Liver (tissue), 9 donors: ENCODE data around the gene NAGLU. TPM values are rescaled to one million over a fixed set of nuclear protein-coding genes. Genes with fewer than 3 reads are reported as not detected.

Experiments used
- DNase-seq: peaks from one replicate; pipeline ENCODE4 v3.0.0-alpha.2; 2017; ENCODE audit warnings: low spot score
- H3K27ac ChIP-seq, 2 donors: one replicate each; pipeline ENCODE4 v1.7.0; 2013; ENCODE audit warnings: inconsistent platforms in 2 of 2, low read length in 2 of 2, control low read depth in 1 of 2, low read depth in 1 of 2, mild to moderate bottlenecking in 1 of 2
- H3K27me3 ChIP-seq, 4 donors: one replicate each; pipeline versions ENCODE4 v1.6.1 to v1.7.0; 2013; ENCODE audit warnings: low read length in 3 of 4, inconsistent platforms in 1 of 4, mild to moderate bottlenecking in 1 of 4, moderate library complexity in 1 of 4; ENCODE audit not compliant: control insufficient read depth in 4 of 4, insufficient read depth in 4 of 4
- H3K36me3 ChIP-seq, 4 donors: one replicate each; pipeline versions ENCODE4 v1.6.1 to v1.7.0; 2013; ENCODE audit warnings: low read length in 3 of 4, mild to moderate bottlenecking in 3 of 4, low read depth in 1 of 4, moderate library complexity in 1 of 4; ENCODE audit not compliant: control insufficient read depth in 4 of 4, insufficient read depth in 3 of 4
- H3K4me1 ChIP-seq, 4 donors: one replicate each; pipeline versions ENCODE4 v1.6.1 to v1.7.0; 2013; ENCODE audit warnings: low read length in 3 of 4, mild to moderate bottlenecking in 3 of 4, moderate library complexity in 1 of 4; ENCODE audit not compliant: control insufficient read depth in 4 of 4, insufficient read depth in 4 of 4
- H3K4me3 ChIP-seq, 3 donors: one replicate each; pipeline versions ENCODE4 v1.6.1 to v1.7.0; 2013; ENCODE audit warnings: low read length in 3 of 3, control low read depth in 1 of 3, low read depth in 1 of 3, mild to moderate bottlenecking in 1 of 3
- H3K9ac ChIP-seq, 2 donors: one replicate each; pipeline ENCODE4 v1.7.0; 2013; ENCODE audit warnings: low read length in 2 of 2, mild to moderate bottlenecking in 2 of 2, moderate library complexity in 2 of 2, control low read depth in 1 of 2, low read depth in 1 of 2
- H3K9me3 ChIP-seq, 4 donors: one replicate each; pipeline versions ENCODE4 v1.6.1 to v1.7.0; 2013; ENCODE audit warnings: low read length in 3 of 4; ENCODE audit not compliant: control insufficient read depth in 4 of 4
- ATF3 ChIP-seq: IDR thresholded peaks from 2 replicates; pipeline ENCODE4 v1.6.1; 2016; ENCODE audit warnings: antibody characterized with exemption
- FOXA2 ChIP-seq: IDR thresholded peaks from 2 replicates; pipeline ENCODE4 v1.6.1; 2016; ENCODE audit warnings: antibody characterized with exemption
- GABPA ChIP-seq, 2 donors: IDR thresholded peaks in 1 of 2; conservative IDR thresholded peaks in 1 of 2; 2 replicates each; pipeline ENCODE4 v1.6.1; 2016; ENCODE audit warnings: antibody characterized with exemption in 2 of 2, mild to moderate bottlenecking in 1 of 2, moderate library complexity in 1 of 2
- HNF4A ChIP-seq, 2 donors: conservative IDR thresholded peaks; 2 replicates each; pipeline ENCODE4 v1.6.1; 2016; ENCODE audit warnings: antibody characterized with exemption in 2 of 2, mild to moderate bottlenecking in 2 of 2
- HNF4G ChIP-seq: IDR thresholded peaks from 2 replicates; pipeline ENCODE4 v1.6.1; 2016; ENCODE audit warnings: antibody characterized with exemption
- NR2F2 ChIP-seq: IDR thresholded peaks from 2 replicates; pipeline ENCODE4 v1.6.1; 2016; ENCODE audit warnings: antibody characterized with exemption
- RAD21 ChIP-seq, 2 donors: IDR thresholded peaks; 2 replicates each; pipeline ENCODE4 v1.6.1; 2016; ENCODE audit warnings: antibody characterized with exemption in 2 of 2, mild to moderate bottlenecking in 2 of 2
- REST ChIP-seq: IDR thresholded peaks from 2 replicates; pipeline ENCODE4 v1.6.1; 2016; ENCODE audit warnings: antibody characterized with exemption, mild to moderate bottlenecking
- RXRA ChIP-seq, 2 donors: IDR thresholded peaks; 2 replicates each; pipeline ENCODE4 v1.6.1; 2017 to 2018; ENCODE audit warnings: antibody characterized with exemption in 2 of 2, mild to moderate bottlenecking in 1 of 2
- SP1 ChIP-seq: IDR thresholded peaks from 2 replicates; pipeline ENCODE4 v1.6.1; 2018; ENCODE audit warnings: antibody characterized with exemption, mild to moderate bottlenecking
- TAF1 ChIP-seq: conservative IDR thresholded peaks from 2 replicates; pipeline ENCODE4 v1.6.1; 2016; ENCODE audit warnings: antibody characterized with exemption, mild to moderate bottlenecking
- YY1 ChIP-seq: IDR thresholded peaks from 2 replicates; pipeline ENCODE4 v1.6.1; 2016; ENCODE audit warnings: antibody characterized with exemption, mild to moderate bottlenecking
- WGBS: extraction: QIAGEN DNeasy Blood & Tissue Kit; methylation state at CpG from one replicate; pipeline ENCODE4 v1.1.7; 2013; 5-methylcytosine and 5-hydroxymethylcytosine counted together
- polyA plus RNA-seq, 2 donors: library from polyadenylated mRNA; stranded (reverse) in 1 of 2; unstranded in 1 of 2; fragments of 200-250 nt in 1 of 2; fragments of >200 nt in 1 of 2; fragmentation: Nextera tagmentation in 1 of 2; extraction: Ambion mirVana in 1 of 2; gene quantifications; one replicate each; pipeline versions ENCODE4 v1.2.1 to v1.2.3, GENCODE V29; 2013 to 2015
- total RNA-seq, 2 donors: library from RNA; depleted of rRNA; stranded (reverse); fragments of >200 nt; gene quantifications; one replicate each; pipeline ENCODE4 v1.2.3, GENCODE V29; 2014
- TF ChIP-seq, protein P1 (sequence below): IDR thresholded peaks from 2 replicates; pipeline ENCODE4 v1.6.1; 2016; ENCODE audit warnings: antibody characterized with exemption
- TF ChIP-seq, protein P2 (sequence below): fragments of 150-350 bp; IDR thresholded peaks from 2 replicates; pipeline ENCODE4 v1.5.1; 2017; ENCODE audit warnings: improper control_type of control experiment, low read depth, low read length; ENCODE audit not compliant: missing input control
- TF ChIP-seq, protein P3 (sequence below): IDR thresholded peaks from 2 replicates; pipeline ENCODE4 v1.6.1; 2016; ENCODE audit warnings: antibody characterized with exemption
- donor health status: healthy.
- donor health status: healthy.
- donor health status: healthy.
- donor health status: healthy.
- donor health status: healthy.

The NAGLU gene
- total and polyA plus RNA-seq, 4 donors, result 15.5 to 41.2 (median 28.9) TPM

DNA sequence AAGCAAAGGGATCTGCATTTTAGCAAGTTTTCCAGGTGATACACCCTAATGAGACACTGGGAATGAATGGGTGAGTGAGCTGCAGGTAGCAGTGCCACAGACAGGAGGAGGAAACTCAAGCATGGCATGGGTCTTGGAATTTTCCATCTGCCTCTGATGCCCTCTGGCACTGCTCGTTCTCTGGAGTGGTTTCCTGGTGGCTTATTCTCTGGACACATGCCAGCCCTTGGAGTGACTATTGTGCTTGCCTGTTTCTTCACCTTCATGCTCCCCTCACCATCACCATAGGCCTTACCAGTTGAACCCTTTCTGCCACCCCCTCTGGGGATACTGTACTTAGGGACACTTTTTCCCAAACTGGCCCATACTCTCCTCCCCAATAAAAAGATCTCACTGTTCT, 27.5 kb downstream of the NAGLU start:
- no peak for DNase-seq
- TF ChIP-seq HNF4A (conservative IDR thresholded peaks at IDR 0.05) (no peak), REST (no peak), YY1 (no peak), NR2F2 (no peak), RXRA (IDR thresholded peaks at IDR 0.05) (no peak), SP1 (no peak), HNF4G (no peak), FOXA2 (no peak), TAF1 (no peak), ATF3 (no peak), GABPA (IDR thresholded peaks at IDR 0.05 in 1 of 2, conservative IDR thresholded peaks at IDR 0.05 in 1 of 2) (no peak), RAD21 (IDR thresholded peaks at IDR 0.05) (no peak)
- TF ChIP-seq, protein P1, sequence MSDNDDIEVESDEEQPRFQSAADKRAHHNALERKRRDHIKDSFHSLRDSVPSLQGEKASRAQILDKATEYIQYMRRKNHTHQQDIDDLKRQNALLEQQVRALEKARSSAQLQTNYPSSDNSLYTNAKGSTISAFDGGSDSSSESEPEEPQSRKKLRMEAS, result no peak
- TF ChIP-seq, protein P2, sequence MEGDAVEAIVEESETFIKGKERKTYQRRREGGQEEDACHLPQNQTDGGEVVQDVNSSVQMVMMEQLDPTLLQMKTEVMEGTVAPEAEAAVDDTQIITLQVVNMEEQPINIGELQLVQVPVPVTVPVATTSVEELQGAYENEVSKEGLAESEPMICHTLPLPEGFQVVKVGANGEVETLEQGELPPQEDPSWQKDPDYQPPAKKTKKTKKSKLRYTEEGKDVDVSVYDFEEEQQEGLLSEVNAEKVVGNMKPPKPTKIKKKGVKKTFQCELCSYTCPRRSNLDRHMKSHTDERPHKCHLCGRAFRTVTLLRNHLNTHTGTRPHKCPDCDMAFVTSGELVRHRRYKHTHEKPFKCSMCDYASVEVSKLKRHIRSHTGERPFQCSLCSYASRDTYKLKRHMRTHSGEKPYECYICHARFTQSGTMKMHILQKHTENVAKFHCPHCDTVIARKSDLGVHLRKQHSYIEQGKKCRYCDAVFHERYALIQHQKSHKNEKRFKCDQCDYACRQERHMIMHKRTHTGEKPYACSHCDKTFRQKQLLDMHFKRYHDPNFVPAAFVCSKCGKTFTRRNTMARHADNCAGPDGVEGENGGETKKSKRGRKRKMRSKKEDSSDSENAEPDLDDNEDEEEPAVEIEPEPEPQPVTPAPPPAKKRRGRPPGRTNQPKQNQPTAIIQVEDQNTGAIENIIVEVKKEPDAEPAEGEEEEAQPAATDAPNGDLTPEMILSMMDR, result no peak
- H3K9me3 ChIP-seq, result no peaks in the 10 kb centered on the region
- peak overlapping the region; percentile 49 to 85 for H3K27ac ChIP-seq
- H3K36me3 ChIP-seq, result peaks cover 0 to 9% (median 6%) of the 10 kb centered on the region in 4 donors
- 13% methylated on average over 1 of the region's 1 CpG for WGBS
- H3K4me1 ChIP-seq, result peaks cover 15 to 63% (median 51%) of the 10 kb centered on the region in 4 donors
- H3K27me3 ChIP-seq, result no peaks in the 10 kb centered on the region
- no peak overlapping the region for H3K9ac ChIP-seq
- peak overlapping the region; percentile 7 to 85 (median 80) for H3K4me3 ChIP-seq

- Histone ChIP-seq H3K4me1 (peaks cover 15 to 67% (median 54%) of the 10 kb centered on the region in 4 donors), H3K27ac (peak overlapping the region in 1 of 2 donors; percentile 49), H3K27me3 (no peaks in the 10 kb centered on the region), H3K36me3 (peaks cover 0 to 13% (median 8%) of the 10 kb centered on the region in 4 donors), H3K9ac (no peak overlapping the region), H3K9me3 (no peaks in the 10 kb centered on the region), H3K4me3 (no peak overlapping the region)
- TF ChIP-seq RXRA (IDR thresholded peaks at IDR 0.05) (no peak), TAF1 (no peak), HNF4A (conservative IDR thresholded peaks at IDR 0.05) (no peak), NR2F2 (no peak), SP1 (no peak), GABPA (IDR thresholded peaks at IDR 0.05 in 1 of 2, conservative IDR thresholded peaks at IDR 0.05 in 1 of 2) (no peak), YY1 (no peak), REST (no peak)
- TF ChIP-seq, protein P3, sequence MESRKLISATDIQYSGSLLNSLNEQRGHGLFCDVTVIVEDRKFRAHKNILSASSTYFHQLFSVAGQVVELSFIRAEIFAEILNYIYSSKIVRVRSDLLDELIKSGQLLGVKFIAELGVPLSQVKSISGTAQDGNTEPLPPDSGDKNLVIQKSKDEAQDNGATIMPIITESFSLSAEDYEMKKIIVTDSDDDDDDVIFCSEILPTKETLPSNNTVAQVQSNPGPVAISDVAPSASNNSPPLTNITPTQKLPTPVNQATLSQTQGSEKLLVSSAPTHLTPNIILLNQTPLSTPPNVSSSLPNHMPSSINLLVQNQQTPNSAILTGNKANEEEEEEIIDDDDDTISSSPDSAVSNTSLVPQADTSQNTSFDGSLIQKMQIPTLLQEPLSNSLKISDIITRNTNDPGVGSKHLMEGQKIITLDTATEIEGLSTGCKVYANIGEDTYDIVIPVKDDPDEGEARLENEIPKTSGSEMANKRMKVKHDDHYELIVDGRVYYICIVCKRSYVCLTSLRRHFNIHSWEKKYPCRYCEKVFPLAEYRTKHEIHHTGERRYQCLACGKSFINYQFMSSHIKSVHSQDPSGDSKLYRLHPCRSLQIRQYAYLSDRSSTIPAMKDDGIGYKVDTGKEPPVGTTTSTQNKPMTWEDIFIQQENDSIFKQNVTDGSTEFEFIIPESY, result no peak
- WGBS, result 92% methylated on average over 9 of the region's 9 CpGs
- DNase-seq, result no peak
Measured at GRCh38 chr17:42563950-42564349, 27.9 kb downstream of the NAGLU start.
